Middle frontal gyrus (tissue), 1 donor: ENCODE results near the gene CKM.
"Not testable (repeated sequence)": the region's sequence is repeated elsewhere in the genome, so short reads cannot be mapped to it uniquely, and the experiment has no call there.

Experiments
- DNase-seq: peaks from one replicate; pipeline ENCODE4 v3.0.0-alpha.2; 2015; ENCODE audit warnings: low spot score; ENCODE audit errors: extremely low spot score

CKM gene

DNA sequence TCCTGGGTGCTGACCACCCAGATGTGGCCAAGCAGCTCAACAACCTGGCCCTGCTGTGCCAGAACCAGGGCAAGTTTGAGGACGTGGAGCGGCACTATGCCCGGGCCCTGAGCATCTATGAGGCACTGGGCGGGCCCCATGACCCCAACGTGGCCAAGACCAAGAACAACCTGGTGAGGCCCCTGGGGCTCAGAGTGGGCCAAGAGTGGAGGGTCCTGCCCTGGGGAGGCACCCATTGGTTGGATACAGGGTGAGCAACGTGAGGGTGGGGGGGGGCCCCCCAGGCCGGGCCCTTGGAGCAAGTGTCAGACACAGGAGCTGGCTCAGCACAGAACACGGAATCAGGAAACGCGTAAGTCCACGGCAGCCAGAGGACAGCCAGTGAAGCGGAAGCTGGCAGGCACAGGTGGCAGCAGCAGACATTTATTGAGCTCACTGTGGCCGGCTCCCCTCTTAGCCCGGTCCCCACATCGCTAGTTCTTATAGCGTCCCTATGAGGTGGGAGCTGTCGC is 26.8 kb upstream of the CKM start:
- DNase-seq = no peak

DNA sequence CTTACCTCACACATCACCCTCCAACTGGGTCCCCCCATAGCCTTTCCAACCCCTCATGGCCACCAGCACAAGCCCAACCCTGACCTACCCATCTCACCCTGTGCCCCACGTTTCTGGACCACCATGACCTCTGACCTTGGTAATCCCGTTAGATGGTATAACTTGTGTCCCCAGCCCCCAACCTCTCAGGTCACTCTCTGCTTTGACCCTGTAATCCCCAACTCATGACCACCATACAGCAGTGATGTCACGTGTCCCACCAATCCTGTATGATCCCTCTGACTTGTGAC is 26.4 kb upstream of the CKM start:
- no peak for DNase-seq

DNA sequence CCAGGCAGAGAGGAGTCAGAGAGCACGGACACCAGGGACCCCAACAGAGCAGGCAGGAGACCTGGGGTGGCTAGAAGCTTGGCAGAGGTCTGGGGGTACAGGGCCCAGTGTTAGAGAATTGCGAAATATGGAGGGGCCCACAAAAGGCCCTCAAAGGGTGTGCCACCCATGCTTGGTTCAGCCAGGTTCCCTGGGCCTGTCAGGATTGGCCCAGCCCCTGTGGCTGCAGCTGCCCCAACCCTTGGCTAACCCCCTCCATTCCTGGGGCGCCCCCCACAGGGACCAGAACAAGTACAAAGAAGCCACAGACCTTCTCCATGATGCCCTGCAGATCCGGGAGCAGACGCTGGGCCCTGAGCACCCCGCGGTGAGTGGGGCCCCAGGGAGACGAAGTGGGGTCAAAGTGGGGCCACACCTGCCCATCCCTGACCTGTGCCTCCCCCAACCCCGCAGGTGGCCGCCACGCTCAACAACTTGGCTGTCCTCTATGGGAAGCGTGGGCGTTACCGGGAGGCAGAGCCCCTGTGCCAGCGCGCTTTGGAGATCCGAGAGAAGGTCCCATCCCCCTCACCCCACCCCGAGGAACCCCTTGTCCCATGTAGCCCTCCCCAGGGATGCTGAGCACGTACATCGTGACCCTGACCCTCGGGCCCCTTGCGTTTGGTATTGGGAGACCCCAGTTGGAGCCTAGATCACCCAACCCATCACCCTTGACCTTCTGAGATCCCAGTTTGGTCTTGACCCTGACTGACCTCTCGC is 25.9 kb upstream of the CKM start:
- no peak for DNase-seq

DNA sequence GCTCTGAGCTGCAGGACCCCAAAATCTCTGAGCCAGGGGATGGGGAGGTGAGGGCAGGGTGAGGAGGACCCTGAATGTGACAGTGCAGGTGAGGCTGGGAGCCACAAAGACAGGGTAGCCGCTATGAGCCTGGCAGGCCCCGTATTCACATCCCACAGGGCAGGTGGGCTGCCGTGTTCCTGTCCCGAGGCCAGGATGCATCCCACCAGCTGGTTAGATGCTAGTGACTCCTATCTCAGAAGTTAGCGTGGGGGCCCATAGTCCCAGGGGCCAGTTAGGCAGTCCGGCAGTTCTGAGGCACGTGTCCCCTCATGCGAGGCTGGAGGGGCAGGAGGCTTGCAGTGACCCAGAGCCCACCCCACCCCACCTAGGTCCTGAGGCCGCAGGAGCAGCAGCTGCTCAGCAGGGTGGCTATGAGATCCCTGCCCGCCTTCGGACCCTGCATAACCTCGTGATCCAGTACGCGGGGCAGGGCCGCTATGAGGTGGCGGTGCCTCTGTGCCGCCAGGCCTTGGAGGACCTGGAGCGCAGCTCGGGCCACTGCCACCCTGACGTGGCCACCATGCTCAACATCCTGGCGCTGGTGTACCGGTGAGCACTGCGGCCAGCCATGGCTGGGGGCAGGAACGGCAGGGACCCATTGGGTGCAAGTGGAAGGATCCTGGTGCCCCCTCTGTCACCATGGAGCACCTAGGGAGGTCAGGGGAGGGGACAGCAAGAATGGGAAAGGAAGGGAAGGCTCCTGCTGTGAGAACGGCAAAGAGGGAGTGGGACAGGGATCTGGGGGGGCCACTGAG is 25.1 kb upstream of the CKM start:
- no peak for DNase-seq

DNA sequence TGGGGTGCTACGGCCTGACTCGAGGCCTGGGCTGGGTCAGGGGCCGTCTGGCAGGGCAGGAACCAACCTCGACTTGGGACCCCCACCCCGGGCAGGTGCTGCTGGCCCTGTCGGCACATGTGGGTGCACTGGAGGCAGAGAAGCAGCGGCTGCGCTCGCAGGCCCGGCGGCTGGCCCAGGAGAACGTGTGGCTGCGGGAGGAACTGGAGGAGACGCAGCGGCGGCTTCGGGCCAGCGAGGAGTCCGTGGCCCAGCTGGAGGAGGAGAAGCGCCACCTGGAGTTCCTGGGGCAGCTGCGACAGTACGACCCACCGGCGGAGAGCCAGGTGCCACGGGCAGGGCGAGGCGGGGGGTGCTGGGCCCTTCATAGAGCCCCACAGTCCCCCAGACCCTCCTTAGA is 23.8 kb upstream of the CKM start:
- no peak for DNase-seq

DNA sequence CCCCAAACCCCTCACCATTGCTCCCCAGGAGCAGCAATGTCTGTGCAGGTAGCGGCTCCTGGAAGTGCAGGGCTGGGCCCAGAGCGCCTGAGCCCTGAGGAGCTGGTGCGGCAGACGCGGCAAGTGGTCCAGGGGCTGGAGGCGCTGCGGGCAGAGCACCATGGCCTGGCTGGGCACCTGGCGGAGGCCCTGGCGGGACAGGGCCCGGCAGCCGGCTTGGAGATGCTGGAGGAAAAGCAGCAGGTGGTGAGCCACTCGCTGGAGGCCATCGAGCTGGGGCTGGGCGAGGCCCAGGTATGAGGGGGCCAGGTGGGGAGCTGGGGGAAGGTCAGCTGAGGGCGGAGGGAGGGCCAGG is 22.8 kb upstream of the CKM start:
- no peak for DNase-seq

DNA sequence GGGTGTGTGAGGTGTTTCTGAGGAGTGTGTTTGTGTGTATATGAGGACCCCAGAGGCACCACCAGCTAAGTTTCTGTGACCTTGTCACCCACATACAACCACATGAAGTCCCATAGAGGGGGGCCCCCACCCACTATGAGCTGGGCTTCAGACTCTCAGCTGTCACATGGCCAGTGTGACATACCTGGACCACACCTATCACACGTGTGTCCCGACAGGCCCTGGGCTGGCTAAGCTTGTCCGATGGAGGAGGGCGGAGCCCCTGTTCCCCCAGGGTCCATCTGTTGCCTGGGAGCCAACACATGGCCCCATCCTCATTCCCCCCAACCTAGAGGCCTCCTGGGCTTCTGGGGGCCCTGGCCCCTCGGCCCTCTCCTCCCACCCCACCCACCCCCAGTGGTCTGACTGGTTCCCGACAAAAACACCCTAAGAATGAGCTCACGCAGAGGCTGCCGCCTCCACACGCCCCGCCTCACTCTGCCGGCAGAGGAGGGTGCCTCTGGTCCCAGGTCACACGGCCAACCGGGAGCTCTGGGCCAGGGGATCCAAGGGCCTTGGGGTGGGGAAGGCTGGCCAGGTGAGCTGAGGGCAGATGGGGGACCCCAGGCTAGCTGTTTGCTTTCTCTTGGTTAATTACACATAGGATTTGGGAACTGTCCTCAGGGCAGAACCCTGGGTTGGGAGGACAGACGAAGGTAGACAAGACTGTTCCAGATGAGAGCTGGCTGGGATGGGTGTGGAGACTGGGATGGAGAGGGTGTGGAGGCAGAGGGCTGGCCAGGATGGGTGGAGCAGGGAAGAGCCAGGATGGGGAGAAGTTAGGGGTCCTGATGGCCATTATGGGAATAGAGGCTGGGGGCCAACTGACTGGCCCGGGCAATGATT is 22.2 kb upstream of the CKM start:
- DNase-seq = no peak

DNA sequence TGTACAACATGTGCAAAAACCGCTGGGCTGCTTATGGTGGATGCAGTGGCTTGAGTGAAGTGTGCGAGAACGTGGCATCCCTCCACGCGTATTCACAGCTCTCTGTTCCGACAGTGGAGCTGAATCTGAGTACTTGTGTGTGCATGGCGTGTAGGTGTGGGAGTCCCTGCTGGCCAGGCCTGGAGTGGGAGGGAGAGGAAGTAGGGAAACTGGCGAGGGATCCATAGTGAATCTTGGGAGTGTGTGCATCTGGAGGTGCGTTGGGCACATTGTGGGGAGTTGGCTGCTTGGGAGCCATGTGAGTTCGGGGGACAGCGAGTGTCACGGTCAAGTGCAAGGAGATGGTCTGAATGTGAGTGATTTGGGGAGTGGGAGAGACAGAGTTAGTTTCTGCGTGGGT is 20.2 kb upstream of the CKM start:
- no peak for DNase-seq

DNA sequence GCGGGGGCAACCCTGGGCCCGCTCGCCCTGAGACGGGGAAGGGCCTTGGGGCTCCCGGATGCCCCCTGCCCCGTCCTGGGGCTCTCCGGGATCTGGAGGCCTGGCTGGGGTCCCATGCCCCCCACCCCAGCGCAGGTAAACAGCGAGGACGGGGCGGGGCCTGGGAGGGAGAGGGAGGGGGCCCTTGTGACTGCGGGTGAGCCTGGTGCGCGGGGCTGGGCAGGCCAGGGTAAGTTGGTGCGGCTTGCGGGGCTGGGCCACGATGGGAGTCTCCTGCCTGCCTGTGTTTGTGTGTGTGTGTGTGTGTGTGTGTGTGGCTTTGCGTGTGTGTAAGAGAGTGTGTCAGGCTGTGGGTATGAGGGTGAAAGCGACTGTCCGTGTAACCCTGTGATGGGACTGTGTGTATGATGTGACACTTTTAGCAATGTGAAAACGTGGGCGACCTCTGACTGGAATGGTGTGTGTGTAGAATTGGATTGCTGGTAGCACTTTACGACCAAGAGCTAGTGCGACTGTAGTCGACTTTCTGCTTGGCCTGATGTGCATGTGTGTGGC is 18.3 kb upstream of the CKM start:
- DNase-seq = no peak

DNA sequence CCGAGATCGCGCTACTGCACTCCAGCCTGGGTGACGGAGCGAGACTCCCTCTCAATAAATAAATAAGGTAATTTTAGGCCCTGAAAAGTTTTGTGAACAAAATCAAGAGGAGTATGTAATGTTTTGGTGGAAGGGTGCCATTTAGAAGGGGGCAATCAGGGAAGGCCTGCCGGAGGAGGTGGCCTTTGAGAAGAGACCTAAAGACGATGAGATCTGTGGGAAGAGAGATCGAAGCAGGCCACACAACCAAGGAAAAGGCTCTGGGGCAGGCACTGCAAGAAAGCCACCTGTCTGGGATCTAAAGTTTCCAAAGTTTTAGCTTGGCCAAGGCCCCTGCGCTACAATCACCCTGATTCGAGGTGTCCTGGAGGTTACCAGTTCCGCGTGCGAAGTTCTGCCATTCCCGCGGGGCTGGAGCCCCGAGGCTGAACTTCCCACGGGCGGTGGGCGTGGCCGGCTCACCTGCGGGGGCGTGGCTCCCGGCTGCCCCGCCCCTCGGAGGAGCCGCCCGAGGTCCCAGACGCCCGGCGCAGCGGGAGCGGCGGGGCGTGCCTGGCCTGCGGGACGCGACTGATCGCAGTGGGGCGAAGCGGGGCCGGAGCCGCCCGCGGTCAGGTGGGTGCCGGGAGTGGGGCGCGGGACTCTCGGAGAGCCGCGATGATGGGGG is 17.7 kb upstream of the CKM start, which contains the start of gene KLC3:
Gene KLC3, plus strand, starts transcription at position 519 of the 667 bp plus-strand sequence. CDS start 4,792 bp downstream, outside the sequence.
- no peak for DNase-seq

DNA sequence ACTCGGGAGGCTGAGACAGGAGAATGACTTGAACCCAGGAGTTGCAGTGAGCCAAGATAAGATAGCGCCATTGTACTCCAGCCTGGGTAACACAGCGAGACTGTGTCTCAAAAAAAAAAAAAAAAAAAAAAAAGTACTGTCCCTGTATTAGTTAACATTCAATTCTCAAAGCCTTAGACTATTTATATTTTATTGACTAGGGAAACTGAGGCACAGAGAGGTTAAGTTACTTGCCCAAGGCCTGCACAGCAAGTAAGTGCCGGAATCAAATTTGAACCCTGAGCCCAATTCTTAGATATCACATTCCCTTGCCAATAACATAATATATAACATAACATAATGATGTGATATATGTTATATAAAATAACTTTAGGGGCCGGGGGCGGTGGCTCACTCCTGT is 17.0 kb upstream of the CKM start:
- DNase-seq = no peak

DNA sequence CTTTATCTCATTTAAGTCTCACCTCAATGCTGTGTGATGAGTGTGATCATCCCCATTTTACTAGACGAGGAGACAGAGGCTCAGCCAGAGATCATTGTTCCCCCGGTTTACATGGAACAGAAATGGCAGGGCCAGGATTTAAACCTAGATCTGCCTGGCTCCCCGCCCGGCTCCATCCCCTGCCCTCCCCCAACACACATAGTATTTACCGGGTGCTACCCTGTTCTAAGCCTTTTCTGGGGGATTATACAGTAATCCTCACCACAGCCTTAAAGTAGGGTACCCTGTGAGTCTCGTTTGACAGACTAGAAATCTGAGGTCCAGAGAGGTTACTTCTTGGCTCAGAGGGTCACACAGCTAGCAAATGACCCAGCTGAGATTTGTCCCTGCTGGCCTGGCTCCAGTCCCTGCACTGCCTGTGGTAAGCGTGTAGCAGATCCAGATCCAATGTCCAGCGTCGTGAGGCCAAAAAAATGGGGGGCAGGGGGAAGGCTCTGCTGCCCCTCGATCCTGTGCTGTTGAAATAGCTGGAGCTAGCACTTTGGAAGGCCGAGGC is 14.1 kb upstream of the CKM start:
- no peak for DNase-seq

DNA sequence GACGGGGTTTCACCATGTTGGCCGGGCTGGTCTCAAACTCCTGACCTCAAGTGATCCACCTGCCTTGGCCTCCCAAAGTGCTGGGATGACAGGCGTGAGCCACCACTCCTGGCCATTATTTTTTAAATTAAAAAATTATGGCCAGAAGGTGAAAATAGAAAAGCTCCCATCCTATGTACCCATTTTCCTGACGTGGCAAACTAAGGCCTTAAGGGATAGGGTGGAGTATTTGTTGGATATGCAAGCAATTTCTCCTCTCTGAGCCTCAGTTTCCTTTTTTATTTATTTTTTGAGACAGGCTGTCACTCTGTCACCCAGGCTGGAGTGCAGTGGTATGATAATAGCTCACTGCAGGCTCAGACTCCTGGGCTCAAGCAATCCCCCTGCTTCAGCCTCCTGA is 12.2 kb upstream of the CKM start:
- DNase-seq = not testable (repeated sequence)

DNA sequence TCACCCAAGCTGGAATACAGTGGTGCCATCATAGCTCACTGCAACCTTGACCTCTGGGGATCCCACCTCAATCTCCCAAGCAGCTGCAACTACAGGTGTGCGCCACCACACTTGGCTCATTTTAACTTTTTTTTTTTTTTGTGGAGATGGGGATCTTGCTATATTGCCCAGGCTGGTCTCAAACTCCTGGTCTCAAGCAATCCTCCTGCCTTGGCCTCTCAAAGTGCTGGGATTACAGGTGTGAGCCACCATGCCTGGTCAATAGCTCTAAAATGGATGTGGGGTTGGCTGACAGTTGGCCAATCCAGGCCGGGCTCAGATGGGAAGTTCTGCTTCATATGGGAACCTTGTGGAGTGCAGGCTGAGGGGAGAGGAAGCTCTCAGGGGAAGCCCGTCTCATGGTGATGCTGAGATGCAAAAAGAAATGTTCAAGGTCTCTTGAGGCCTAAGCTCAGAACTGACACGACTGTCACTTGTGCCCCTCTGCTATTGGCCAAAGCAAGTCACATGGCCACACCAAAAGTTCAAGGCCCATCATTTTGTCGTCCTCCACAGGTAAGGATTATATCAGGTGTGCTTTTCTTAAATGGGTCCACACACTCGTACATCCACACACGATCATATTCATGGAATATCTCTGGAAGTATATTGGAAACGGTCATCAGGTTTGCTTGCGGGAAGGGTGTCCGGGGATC is 11.1 kb upstream of the CKM start:
- DNase-seq = no peak

DNA sequence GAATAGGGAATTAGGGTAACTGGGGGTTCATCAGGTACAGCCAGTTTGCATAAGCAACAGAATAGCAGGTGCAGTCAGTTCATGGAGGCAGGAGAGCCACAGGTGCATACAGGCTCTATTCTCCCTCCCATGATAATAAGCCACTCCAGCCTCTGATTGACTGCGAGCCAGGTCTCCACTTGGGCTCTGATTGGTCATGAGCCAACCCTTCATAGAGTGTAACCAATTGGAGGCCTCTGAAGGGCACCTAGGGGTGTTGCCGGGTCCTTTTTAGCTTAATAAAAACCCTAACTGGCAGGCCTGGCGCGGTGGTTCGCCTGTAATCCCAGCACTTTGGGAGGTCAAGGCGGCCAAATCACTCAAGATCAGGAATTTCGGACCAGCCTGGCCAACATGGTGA is 8.7 kb upstream of the CKM start:
- DNase-seq = no peak

DNA sequence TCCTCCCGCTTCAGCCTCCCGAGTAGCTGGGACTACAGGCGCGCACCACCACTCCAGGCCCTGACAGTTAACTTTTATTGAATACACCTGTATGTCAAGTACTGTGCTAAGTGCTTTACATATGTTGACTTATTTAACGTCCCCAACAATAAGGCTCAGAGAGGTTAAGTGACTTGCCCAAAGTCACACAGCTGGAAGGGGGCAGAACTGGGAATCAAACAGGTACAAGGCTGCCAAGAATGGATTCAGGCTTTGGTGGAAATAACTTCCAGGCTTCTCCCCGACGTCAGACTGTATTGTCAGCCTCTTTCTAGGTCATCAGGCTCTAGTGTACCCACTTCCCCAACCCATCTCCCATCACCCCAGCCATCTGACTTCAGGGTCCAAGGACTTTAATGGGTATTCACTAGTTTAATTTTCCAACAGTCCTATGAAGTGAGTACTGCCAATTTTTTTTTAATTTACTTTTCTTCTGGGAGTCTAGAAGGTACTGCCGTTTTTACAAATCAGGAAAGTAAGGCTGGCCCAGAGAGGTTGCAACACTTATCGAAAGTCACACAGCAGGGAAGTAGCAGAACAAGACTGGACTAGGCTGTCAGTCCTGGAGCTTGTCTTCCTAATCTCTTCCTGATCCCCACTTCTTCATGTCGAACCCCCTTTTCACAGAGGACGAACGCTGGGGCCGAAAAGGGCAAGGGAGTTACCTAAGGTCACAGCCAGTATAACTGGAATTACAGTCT is 4.9 kb upstream of the CKM start:
- DNase-seq = no peak

DNA sequence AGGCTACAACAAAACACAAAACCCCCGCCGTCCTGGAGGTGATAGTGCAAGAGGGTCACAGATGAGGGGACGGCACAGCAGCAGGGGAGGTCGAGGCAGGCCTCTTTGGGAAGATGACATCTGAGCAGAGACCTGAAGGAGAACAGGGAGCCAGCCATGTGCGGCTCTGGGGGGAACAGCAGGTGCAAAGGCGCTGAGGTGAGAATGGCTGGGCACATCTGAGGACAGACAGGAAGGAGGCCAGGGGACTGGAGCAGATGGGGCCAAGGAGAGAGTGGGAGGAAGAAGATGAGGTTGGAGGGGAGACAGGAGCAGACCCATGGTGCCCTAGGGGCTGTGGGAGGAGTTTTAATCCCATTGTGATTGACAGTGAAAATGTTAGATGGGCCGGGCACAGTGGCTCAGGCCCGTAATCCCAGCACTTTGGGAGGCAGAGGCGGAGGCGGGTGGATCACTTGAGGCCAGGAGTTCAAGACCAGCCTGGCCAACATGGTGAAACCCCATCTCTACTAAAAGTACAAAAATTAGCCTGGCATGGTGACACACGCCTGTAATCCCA is 1.8 kb upstream of the CKM start:
- no peak for DNase-seq

DNA sequence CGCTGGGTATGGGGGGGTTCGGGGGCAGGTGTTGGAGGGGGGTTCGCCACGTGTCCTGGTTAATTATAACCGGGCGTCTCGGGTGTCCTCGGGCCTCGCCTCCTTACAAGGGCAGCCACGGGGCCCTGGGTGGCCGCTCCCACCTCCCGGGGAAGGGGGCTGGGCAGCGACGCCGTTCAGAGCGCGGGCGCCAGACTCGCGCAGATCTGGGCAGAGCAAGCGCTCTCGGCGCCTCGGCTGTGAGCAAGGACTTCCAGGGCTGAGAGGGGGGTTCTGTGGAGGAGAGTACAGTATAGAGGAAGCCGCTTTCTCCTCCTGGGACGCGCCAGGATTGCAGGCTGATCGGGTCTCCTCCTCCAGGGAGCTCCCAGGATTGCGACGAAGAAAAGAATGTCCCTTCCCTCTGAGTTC is 1.0 kb upstream of the CKM start:
- DNase-seq = no peak

DNA sequence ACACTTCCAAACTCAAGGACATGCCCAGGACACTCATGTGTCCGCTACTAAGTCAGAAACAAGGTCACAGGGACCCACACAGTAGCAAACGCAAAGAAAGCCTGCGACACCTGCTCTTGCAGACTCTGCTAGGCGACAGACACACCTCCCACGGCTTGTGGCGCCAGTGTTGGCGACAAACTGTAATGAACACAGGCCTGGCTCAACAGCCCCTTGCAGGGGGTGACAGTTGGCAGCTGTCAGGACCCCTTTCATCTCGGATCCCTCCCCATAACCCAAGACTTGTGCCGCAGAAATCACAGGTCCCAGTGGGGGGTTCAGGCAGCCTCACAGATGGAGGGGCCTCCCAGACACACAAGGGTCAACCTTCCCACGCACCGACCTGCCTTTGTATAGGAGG is 364 bp downstream of the CKM start:
- DNase-seq = no peak
